ENCODE measurements around the gene ZNG1A.
"Not testable (repeated sequence)": the region's sequence is repeated elsewhere in the genome, so short reads cannot be mapped to it uniquely, and the experiment has no call there.

ZNG1A gene

GRCh38 chr9:169757-170156 is 9.1 kb downstream of the ZNG1A start:
- not testable (repeated sequence) for DNase-seq

- not testable (repeated sequence) for DNase-seq
Observed at GRCh38 chr9:159871-160270, 19.0 kb downstream of the ZNG1A start.

- not testable (repeated sequence) for DNase-seq
Observed at GRCh38 chr9:151173-151572, 27.7 kb downstream of the ZNG1A start.

- not testable (repeated sequence) for DNase-seq
Observed at GRCh38 chr9:139880-140279, 39.0 kb downstream of the ZNG1A start.

- DNase-seq, result not testable (repeated sequence)
Observed at GRCh38 chr9:117995-118467, 60.8 kb downstream of the ZNG1A start, which contains the start of gene FOXD4. Gene FOXD4, minus strand, starts transcription at chr9:118417. Its CDS starts 298 bp downstream, at chr9:118119.

- not testable (repeated sequence) for DNase-seq
Observed at GRCh38 chr9:117144-117994, 61.5 kb downstream of the ZNG1A start.

GRCh38 chr9:116239-117077 is 62.4 kb downstream of the ZNG1A start:
- not testable (repeated sequence) for DNase-seq

GRCh38 chr9:115118-115451 is 63.8 kb downstream of the ZNG1A start:
- not testable (repeated sequence) for DNase-seq

GRCh38 chr9:114267-115117 is 64.4 kb downstream of the ZNG1A start:
- DNase-seq, result not testable (repeated sequence)

- not testable (repeated sequence) for DNase-seq
Observed at GRCh38 chr9:113468-114266, 65.2 kb downstream of the ZNG1A start.

GRCh38 chr9:112589-113467 is 66.0 kb downstream of the ZNG1A start:
- not testable (repeated sequence) for DNase-seq

- not testable (repeated sequence) for DNase-seq
Observed at GRCh38 chr9:110672-111071, 68.2 kb downstream of the ZNG1A start.

- DNase-seq, result not testable (repeated sequence)
Observed at GRCh38 chr9:109540-109939, 69.3 kb downstream of the ZNG1A start.

GRCh38 chr9:108742-109495 is 69.9 kb downstream of the ZNG1A start:
- DNase-seq, result not testable (repeated sequence)

- not testable (repeated sequence) for DNase-seq
Observed at GRCh38 chr9:105991-106390, 72.9 kb downstream of the ZNG1A start.

GRCh38 chr9:100430-100829 is 78.4 kb downstream of the ZNG1A start:
- DNase-seq, result not testable (repeated sequence)

GRCh38 chr9:99867-100266 is 79.0 kb downstream of the ZNG1A start:
- DNase-seq, result not testable (repeated sequence)

- DNase-seq, result not testable (repeated sequence)
Observed at GRCh38 chr9:98775-99174, 80.1 kb downstream of the ZNG1A start.

GRCh38 chr9:94992-95391 is 83.9 kb downstream of the ZNG1A start:
- not testable (repeated sequence) for DNase-seq

- not testable (repeated sequence) for DNase-seq
Observed at GRCh38 chr9:94323-94722, 84.5 kb downstream of the ZNG1A start.
